ENCODE measurements around the gene TRIML2. TPM values are rescaled to one million over a fixed set of nuclear protein-coding genes. Genes with fewer than 3 reads are reported as not detected.

Gene TRIML2
- total RNA-seq, 1 donor from 2014 or later: not detected

DNA sequence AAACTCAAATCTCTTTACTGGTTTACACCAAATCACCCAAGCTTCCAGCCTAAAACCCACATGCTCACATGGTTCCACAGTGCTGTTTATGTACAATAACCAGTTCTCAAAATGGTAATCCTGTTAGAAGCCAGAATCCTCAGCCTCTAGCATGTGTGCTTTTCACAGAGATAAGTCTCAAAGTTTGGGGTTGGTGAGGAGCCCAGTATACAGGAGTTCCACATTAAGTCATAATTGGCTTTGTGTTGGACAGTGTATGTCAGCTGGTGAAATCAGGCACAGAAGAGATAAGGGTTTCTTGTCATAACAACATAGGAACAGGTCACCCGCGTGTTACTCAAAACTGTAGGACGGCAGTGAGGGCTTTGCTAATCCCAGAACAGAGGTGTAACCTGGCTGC lies 29.7 kb upstream of the TRIML2 start, which contains the start of gene TRIML1:
Gene TRIML1, plus strand, starts transcription at position 301 of the 400 bp plus-strand sequence. CDS start 118 bp downstream, outside the sequence.
- Histone ChIP-seq H3K27ac (no peak within 1 kb of the TSS), H3K9me3 (no peaks in the 10 kb centered on the region), H3K4me3 (no peak within 1 kb of the TSS), H3K36me3 (no peaks in the 10 kb centered on the region), H3K4me1 (no peaks in the 10 kb centered on the region), H3K27me3 (no peaks in the 10 kb centered on the region)
- intact Hi-C loops (cut with DNase I): no loop called here
- TF ChIP-seq CTCF (IDR thresholded peaks at IDR 0.05): no peak
- TF ChIP-seq POLR2AphosphoS5 (IDR thresholded peaks at IDR 0.05; ENCODE audit: insufficient read depth in 1 of 2, low read depth in 1 of 2): no peak
- no peak for TF ChIP-seq POLR2A (IDR thresholded peaks at IDR 0.05)
- DNase-seq (ENCODE audit: extremely low spot score in 2 of 2): no peak

- TF ChIP-seq POLR2A (IDR thresholded peaks at IDR 0.05) (no peak), CTCF (IDR thresholded peaks at IDR 0.05) (no peak), POLR2AphosphoS5 (IDR thresholded peaks at IDR 0.05; ENCODE audit: insufficient read depth in 1 of 2, low read depth in 1 of 2) (no peak)
- Histone ChIP-seq H3K27ac (no peak overlapping the region), H3K4me1 (no peaks in the 10 kb centered on the region), H3K9me3 (no peaks in the 10 kb centered on the region), H3K4me3 (no peak overlapping the region), H3K36me3 (no peaks in the 10 kb centered on the region), H3K27me3 (no peaks in the 10 kb centered on the region)
- DNase-seq (ENCODE audit: extremely low spot score in 2 of 2): no peak
- intact Hi-C loops (cut with DNase I): no loop called here
These were observed 28.8 kb upstream of the TRIML2 start for GRCh38 chr4:188138227-188138626.

- intact Hi-C loops (cut with DNase I): no loop called here
- DNase-seq (ENCODE audit: extremely low spot score in 2 of 2): no peak
- Histone ChIP-seq H3K9me3 (no peaks in the 10 kb centered on the region), H3K4me1 (no peaks in the 10 kb centered on the region), H3K27ac (no peak overlapping the region), H3K27me3 (no peaks in the 10 kb centered on the region), H3K36me3 (no peaks in the 10 kb centered on the region), H3K4me3 (no peak overlapping the region)
- TF ChIP-seq CTCF (IDR thresholded peaks at IDR 0.05): no peak
- no peak for TF ChIP-seq POLR2AphosphoS5 (IDR thresholded peaks at IDR 0.05; ENCODE audit: insufficient read depth in 1 of 2, low read depth in 1 of 2)
- no peak for TF ChIP-seq POLR2A (IDR thresholded peaks at IDR 0.05)
These were observed 22.8 kb upstream of the TRIML2 start for GRCh38 chr4:188132232-188132631.

- no peak for TF ChIP-seq CTCF (IDR thresholded peaks at IDR 0.05)
- TF ChIP-seq POLR2AphosphoS5 (IDR thresholded peaks at IDR 0.05; ENCODE audit: insufficient read depth in 1 of 2, low read depth in 1 of 2): no peak
- no peak for TF ChIP-seq POLR2A (IDR thresholded peaks at IDR 0.05)
- H3K9me3 ChIP-seq: no peaks in the 10 kb centered on the region
- H3K4me1 ChIP-seq: no peaks in the 10 kb centered on the region
- intact Hi-C loops (cut with DNase I): no loop called here
- no peaks in the 10 kb centered on the region for H3K27me3 ChIP-seq
- DNase-seq (ENCODE audit: extremely low spot score in 2 of 2): no peak
- H3K4me3 ChIP-seq: no peak overlapping the region
- H3K36me3 ChIP-seq: no peaks in the 10 kb centered on the region
- no peak overlapping the region for H3K27ac ChIP-seq
These were observed 21.0 kb upstream of the TRIML2 start for GRCh38 chr4:188130355-188130754.

GRCh38 chr4:188127214-188127874 lies 17.9 kb upstream of the TRIML2 start:
- no peaks in the 10 kb centered on the region for H3K27me3 ChIP-seq
- H3K4me1 ChIP-seq: no peaks in the 10 kb centered on the region
- H3K4me3 ChIP-seq: no peak overlapping the region
- H3K9me3 ChIP-seq: no peaks in the 10 kb centered on the region
- intact Hi-C loops (cut with DNase I): no loop called here
- DNase-seq (ENCODE audit: extremely low spot score in 2 of 2): no peak
- H3K27ac ChIP-seq: no peak overlapping the region
- TF ChIP-seq POLR2A (IDR thresholded peaks at IDR 0.05): no peak
- no peak for TF ChIP-seq POLR2AphosphoS5 (IDR thresholded peaks at IDR 0.05; ENCODE audit: insufficient read depth in 1 of 2, low read depth in 1 of 2)
- TF ChIP-seq CTCF (IDR thresholded peaks at IDR 0.05): no peak
- H3K36me3 ChIP-seq: no peaks in the 10 kb centered on the region

Data from vagina (tissue), 2 donors.